Umbilical cord (tissue), 2 donors: ENCODE results near the gene SLC25A40. TPM values are rescaled to one million over a fixed set of nuclear protein-coding genes. Genes with fewer than 3 reads are reported as not detected.

Experiments
- DNase-seq: peaks from one replicate; pipeline ENCODE4 v3.0.0-alpha.2; 2015; ENCODE audit warnings: low spot score
- total RNA-seq: library from RNA; depleted of rRNA; stranded (reverse); fragments of >200 nt; gene quantifications from one replicate; pipeline ENCODE4 v1.2.3, GENCODE V29; 2014; ENCODE audit warnings: low replicate concordance; ENCODE audit not compliant: insufficient read depth

Gene SLC25A40
- total RNA-seq, 1 donor from 2014 or later: 66.7 TPM

DNA sequence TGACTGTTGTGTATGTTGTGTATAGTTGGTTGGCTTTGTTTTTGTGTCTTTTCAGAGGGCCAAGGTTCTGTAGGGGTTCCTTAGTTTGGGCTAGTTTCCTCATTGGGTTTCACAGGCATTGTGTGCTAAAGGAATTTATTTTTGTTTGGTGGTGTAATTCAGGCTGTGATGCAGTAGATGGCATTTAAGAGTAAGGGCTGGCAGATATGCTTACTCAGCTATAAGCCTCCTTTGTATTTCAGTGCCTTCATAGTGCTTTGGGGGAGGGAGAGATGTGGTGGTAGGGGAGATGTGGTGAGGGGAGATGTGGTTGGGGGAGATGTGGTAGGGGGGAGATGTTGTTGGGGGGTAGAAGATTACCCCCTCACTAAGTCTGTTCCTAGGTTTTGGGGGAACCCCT lies 91.7 kb downstream of the SLC25A40 start:
- DNase-seq: no peak

Other genes with a start within 250 kb of the SLC25A40 start
- gene RUNDC3B, start 248.0 kb downstream of the SLC25A40 start, total RNA-seq: 3.6 TPM
- 15.4 TPM for gene DBF4, start 133 bp upstream of the SLC25A40 start, total RNA-seq
- gene ADAM22, start 57.9 kb upstream of the SLC25A40 start, total RNA-seq: 5.5 TPM